Measurements from ENCODE around the gene TPRG1L. TPM values are rescaled to one million over a fixed set of nuclear protein-coding genes. Genes with fewer than 3 reads are reported as not detected.

Gene TPRG1L
- total RNA-seq, 1 donor from 2014 or later: 47.5 TPM

- DNase-seq (no peak), ATAC-seq (no peak)
- Histone ChIP-seq H3K27me3 (no peaks in the 10 kb centered on the region), H3K4me3 (no peak overlapping the region), H3K36me3 (peaks cover 84% of the 10 kb centered on the region), H3K27ac (no peak overlapping the region), H3K9me3 (no peaks in the 10 kb centered on the region), H3K4me1 (peaks cover 5% of the 10 kb centered on the region)
- intact Hi-C loops (cut with DNase I): no loop called here
- TF ChIP-seq, protein P1, sequence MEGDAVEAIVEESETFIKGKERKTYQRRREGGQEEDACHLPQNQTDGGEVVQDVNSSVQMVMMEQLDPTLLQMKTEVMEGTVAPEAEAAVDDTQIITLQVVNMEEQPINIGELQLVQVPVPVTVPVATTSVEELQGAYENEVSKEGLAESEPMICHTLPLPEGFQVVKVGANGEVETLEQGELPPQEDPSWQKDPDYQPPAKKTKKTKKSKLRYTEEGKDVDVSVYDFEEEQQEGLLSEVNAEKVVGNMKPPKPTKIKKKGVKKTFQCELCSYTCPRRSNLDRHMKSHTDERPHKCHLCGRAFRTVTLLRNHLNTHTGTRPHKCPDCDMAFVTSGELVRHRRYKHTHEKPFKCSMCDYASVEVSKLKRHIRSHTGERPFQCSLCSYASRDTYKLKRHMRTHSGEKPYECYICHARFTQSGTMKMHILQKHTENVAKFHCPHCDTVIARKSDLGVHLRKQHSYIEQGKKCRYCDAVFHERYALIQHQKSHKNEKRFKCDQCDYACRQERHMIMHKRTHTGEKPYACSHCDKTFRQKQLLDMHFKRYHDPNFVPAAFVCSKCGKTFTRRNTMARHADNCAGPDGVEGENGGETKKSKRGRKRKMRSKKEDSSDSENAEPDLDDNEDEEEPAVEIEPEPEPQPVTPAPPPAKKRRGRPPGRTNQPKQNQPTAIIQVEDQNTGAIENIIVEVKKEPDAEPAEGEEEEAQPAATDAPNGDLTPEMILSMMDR (IDR thresholded peaks at IDR 0.05): no peak
These were observed 6.1 kb downstream of the TPRG1L start for GRCh38 chr1:3630914-3631313.

DNA sequence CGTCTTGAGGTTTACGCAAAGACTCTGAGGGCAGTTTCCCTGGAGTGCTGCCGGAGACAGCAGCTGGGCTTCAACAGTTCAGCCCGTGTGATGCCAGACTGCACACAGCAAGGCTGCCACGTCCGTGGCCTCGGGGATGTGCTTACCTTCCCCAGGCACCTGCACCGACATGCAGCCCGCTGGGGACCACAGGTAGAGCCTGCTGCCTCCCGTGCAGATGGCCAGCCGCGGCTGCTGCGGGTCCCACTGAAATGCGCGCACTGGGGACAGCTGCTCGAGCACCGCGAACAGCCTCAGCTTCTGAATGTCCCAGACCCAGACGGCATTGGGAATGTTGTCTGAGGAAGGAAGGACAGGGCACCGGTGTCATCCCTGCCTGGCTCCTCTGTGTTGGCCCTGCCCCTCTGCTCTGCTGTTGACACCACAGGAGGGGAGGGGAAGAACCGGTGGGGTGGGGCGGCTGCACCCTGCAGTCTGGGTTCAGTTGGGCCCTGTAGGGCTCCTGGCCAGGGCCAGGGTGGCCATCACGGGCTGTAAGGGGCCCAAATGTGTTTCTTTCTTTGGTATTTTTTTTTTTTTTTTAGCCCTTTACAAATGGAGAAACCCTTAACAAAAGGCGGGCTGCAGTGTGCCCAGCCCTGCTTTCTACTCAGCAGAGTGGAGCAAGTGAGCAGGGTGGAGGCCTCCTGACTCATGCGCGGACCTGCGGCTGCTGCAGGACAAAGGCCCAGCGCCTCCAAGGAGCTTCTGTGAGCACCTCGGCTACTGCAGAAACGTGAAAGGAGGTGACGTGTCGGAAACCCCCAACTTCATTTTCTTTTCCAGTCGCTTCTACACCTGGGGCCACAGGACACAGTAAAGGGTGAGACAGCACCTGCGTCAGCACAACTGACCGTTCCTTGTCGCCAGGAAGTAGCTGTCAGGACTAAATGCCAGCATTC lies 6.8 kb downstream of the TPRG1L start:
- no peak overlapping the region for H3K27ac ChIP-seq
- no peak for ATAC-seq

GRCh38 chr1:3632298-3632697 lies 7.5 kb downstream of the TPRG1L start:
- Histone ChIP-seq H3K36me3 (peaks cover 97% of the 10 kb centered on the region), H3K27me3 (no peaks in the 10 kb centered on the region), H3K4me1 (no peaks in the 10 kb centered on the region), H3K9me3 (no peaks in the 10 kb centered on the region), H3K27ac (no peak overlapping the region), H3K4me3 (no peak overlapping the region)
- intact Hi-C loops (cut with DNase I): no loop called here
- ATAC-seq (no peak), DNase-seq (no peak)
- TF ChIP-seq, protein P1 (IDR thresholded peaks at IDR 0.05): no peak

More for the DNA sequence above, 6.8 kb downstream of the TPRG1L start:
- TF ChIP-seq, protein P1 (IDR thresholded peaks at IDR 0.05): no peak
- intact Hi-C loops (cut with DNase I): no loop called here
- H3K27me3 ChIP-seq: no peaks in the 10 kb centered on the region
- no peaks in the 10 kb centered on the region for H3K4me1 ChIP-seq
- H3K4me3 ChIP-seq: no peak overlapping the region
- DNase-seq: no peak
- H3K36me3 ChIP-seq: peaks cover 91% of the 10 kb centered on the region
- H3K9me3 ChIP-seq: no peaks in the 10 kb centered on the region

DNA sequence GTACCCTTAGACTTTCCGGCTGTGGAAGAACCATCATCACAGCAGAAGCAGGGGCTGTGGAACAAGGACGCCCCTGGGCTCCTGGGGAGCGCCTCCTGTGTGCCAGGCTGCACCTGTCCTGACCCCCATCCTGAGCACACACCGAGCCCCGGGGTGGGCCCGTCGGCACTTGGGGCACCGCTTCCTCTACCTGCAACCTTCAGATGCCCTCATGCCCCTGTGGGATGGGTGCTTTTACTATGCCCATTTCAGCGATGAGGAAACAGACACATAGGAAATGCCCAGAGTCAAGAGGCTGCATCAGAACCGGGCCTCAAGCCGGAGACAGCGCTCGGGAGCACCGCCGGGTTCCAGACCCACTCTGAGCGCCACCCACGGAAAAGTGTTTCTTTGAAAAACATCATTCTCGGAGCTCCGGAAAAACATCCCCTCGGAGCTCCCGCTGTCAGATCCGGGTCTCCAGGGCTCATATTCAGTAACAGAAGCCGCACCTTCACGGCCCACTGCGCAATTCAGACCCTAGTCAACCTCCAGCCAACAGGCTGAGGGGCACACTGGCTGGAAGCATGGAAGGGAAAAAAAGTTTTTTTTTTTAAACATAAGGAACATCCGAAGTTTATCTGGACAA lies 8.0 kb downstream of the TPRG1L start:
- intact Hi-C loops (cut with DNase I): no loop called here
- no peaks in the 10 kb centered on the region for H3K4me1 ChIP-seq
- H3K27ac ChIP-seq: no peak overlapping the region
- no peaks in the 10 kb centered on the region for H3K9me3 ChIP-seq
- ATAC-seq: no peak
- no peak for DNase-seq
- no peak overlapping the region for H3K4me3 ChIP-seq
- TF ChIP-seq, protein P1 (IDR thresholded peaks at IDR 0.05): no peak
- peaks cover 95% of the 10 kb centered on the region for H3K36me3 ChIP-seq
- no peaks in the 10 kb centered on the region for H3K27me3 ChIP-seq

GRCh38 chr1:3633344-3634058 lies 8.7 kb downstream of the TPRG1L start:
- intact Hi-C loops (cut with DNase I): no loop called here
- no peak for ATAC-seq
- H3K36me3 ChIP-seq: peaks cover 95% of the 10 kb centered on the region

More at GRCh38 chr1:3633344-3634058, 8.7 kb downstream of the TPRG1L start:
- Histone ChIP-seq H3K27me3 (no peaks in the 10 kb centered on the region), H3K4me1 (no peaks in the 10 kb centered on the region), H3K27ac (no peak overlapping the region), H3K4me3 (no peak overlapping the region), H3K9me3 (no peaks in the 10 kb centered on the region)
- TF ChIP-seq, protein P1 (IDR thresholded peaks at IDR 0.05): no peak
- DNase-seq: no peak

Measured in upper lobe of right lung (tissue), 1 donor.